HepG2 (cell line): ENCODE results near the gene GSAP. TPM values are rescaled to one million over a fixed set of nuclear protein-coding genes. Genes with fewer than 3 reads are reported as not detected.

Experiments
- CBFB ChIP-seq: sonication (generic); formaldehyde crosslinking; IDR thresholded peaks from 2 replicates; pipeline ENCODE4 v1.4.0; 2020; ENCODE audit warnings: missing genetic modification reagents
- DNMT3B ChIP-seq: conservative IDR thresholded peaks from 2 replicates; pipeline ENCODE4 v1.6.1; 2016; ENCODE audit warnings: missing biosample characterization, control low read depth
- EP300 ChIP-seq, 3 experiments: sonication (generic) in 1 of 3; formaldehyde crosslinking in 1 of 3; IDR thresholded peaks; 2 replicates each; pipeline versions ENCODE4 v1.5.1 to v1.6.1; 2011 to 2020; ENCODE audit warnings: low read depth in 2 of 3, low read length in 2 of 3, borderline replicate concordance in 1 of 3, improper control_type of control experiment in 1 of 3, mild to moderate bottlenecking in 1 of 3, missing genetic modification reagents in 1 of 3, moderate library complexity in 1 of 3
- GPN1 ChIP-seq: sonication (generic); formaldehyde crosslinking; IDR thresholded peaks from 2 replicates; pipeline ENCODE4 v1.5.1; 2020; ENCODE audit warnings: missing genetic modification reagents, borderline replicate concordance
- KAT7 ChIP-seq: IDR thresholded peaks from 2 replicates; pipeline ENCODE4 v1.6.1; 2018; ENCODE audit warnings: borderline replicate concordance, missing compliant biosample characterization
- KDM5B ChIP-seq: sonication (generic); formaldehyde crosslinking; IDR thresholded peaks from 2 replicates; pipeline ENCODE4 v1.4.0; 2020; ENCODE audit warnings: missing genetic modification reagents, mild to moderate bottlenecking, borderline replicate concordance
- MED1 ChIP-seq: sonication (generic); formaldehyde crosslinking; IDR thresholded peaks from 2 replicates; pipeline ENCODE4 v1.4.0; 2020; ENCODE audit warnings: missing genetic modification reagents
- MXD4 ChIP-seq: IDR thresholded peaks from 2 replicates; pipeline ENCODE4 v1.6.1; 2016; ENCODE audit warnings: mild to moderate bottlenecking, missing biosample characterization, missing genetic modification reagents
- PHF20 ChIP-seq: sonication (generic); formaldehyde crosslinking; IDR thresholded peaks from 2 replicates; pipeline ENCODE4 v1.5.0; 2020; ENCODE audit warnings: mild to moderate bottlenecking, missing genetic modification reagents
- POGZ ChIP-seq: sonication (generic); formaldehyde crosslinking; IDR thresholded peaks from 2 replicates; pipeline ENCODE4 v1.4.0; 2020; ENCODE audit warnings: mild to moderate bottlenecking, missing genetic modification reagents
- RARG ChIP-seq: sonication (generic); formaldehyde crosslinking; IDR thresholded peaks from 2 replicates; pipeline ENCODE4 v1.4.0; 2020; ENCODE audit warnings: low read depth, mild to moderate bottlenecking, missing genetic modification reagents
- RFXAP ChIP-seq: sonication (generic); formaldehyde crosslinking; IDR thresholded peaks from 2 replicates; pipeline ENCODE4 v1.4.0; 2020; ENCODE audit warnings: missing genetic modification reagents, borderline replicate concordance
- SIN3B ChIP-seq: fragments of 150-350 bp; IDR thresholded peaks from 2 replicates; pipeline ENCODE4 v1.6.1; 2014; ENCODE audit warnings: low read length
- SKI ChIP-seq: fragments of 450-650 bp; IDR thresholded peaks from one replicate; pipeline ENCODE4 v1.6.1; 2018; ENCODE audit warnings: mild to moderate bottlenecking; ENCODE audit not compliant: partially characterized antibody
- SOX13 ChIP-seq, 3 experiments: fragments of 450-650 bp in 1 of 3; sonication (generic) in 1 of 3; formaldehyde crosslinking in 1 of 3; IDR thresholded peaks in 2 of 3; conservative IDR thresholded peaks in 1 of 3; 2 replicates each; pipeline versions ENCODE4 v1.5.0 to v1.6.1; 2016 to 2020; ENCODE audit warnings: antibody characterized with exemption in 1 of 3, mild to moderate bottlenecking in 1 of 3, missing compliant biosample characterization in 1 of 3, missing genetic modification reagents in 1 of 3, moderate library complexity in 1 of 3
- U2AF1 ChIP-seq: fragments of 200-400 bp; formaldehyde crosslinking; optimal IDR thresholded peaks from 2 replicates; pipeline ENCODE3; 2017; ENCODE audit warnings: mild to moderate bottlenecking, low read depth, low read length
- ZKSCAN8 ChIP-seq: IDR thresholded peaks from 2 replicates; pipeline ENCODE4 v1.6.1; 2016; ENCODE audit warnings: borderline replicate concordance, missing genetic modification reagents, missing compliant biosample characterization
- ZNF3 ChIP-seq: IDR thresholded peaks from 2 replicates; pipeline ENCODE4 v1.7.0; 2017; ENCODE audit warnings: inconsistent platforms
- ZNF333 ChIP-seq: sonication (generic); formaldehyde crosslinking; IDR thresholded peaks from 2 replicates; pipeline ENCODE4 v1.4.0; 2020; ENCODE audit warnings: mild to moderate bottlenecking, missing genetic modification reagents, borderline replicate concordance
- ZNF33A ChIP-seq: sonication (generic); formaldehyde crosslinking; IDR thresholded peaks from 2 replicates; pipeline ENCODE4 v1.5.1; 2020; ENCODE audit warnings: missing genetic modification reagents, mild to moderate bottlenecking, moderate library complexity, borderline replicate concordance
- ZNF549 ChIP-seq: sonication (generic); formaldehyde crosslinking; IDR thresholded peaks from 2 replicates; pipeline ENCODE4 v1.5.0; 2020; ENCODE audit warnings: missing genetic modification reagents
- ZNF724P ChIP-seq: sonication (generic); formaldehyde crosslinking; IDR thresholded peaks from 2 replicates; pipeline ENCODE4 v1.8.0; 2022; ENCODE audit warnings: missing genetic modification reagents, borderline replicate concordance
- polyA plus RNA-seq, 8 experiments: library from polyadenylated mRNA; depleted of rRNA in 3 of 8; stranded (reverse) in 7 of 8; unstranded in 1 of 8; fragments of >200 nt; fragmentation: Illumina TruSeq in 4 of 8; extraction: Trizol in 4 of 8; gene quantifications; 2 replicates each; pipeline versions ENCODE4 v1.2.1 to v1.2.3, GENCODE V29; 2011 to 2016; ENCODE audit warnings: low read depth in 4 of 8, missing spikeins in 1 of 8, mixed read lengths in 1 of 8; ENCODE audit not compliant: insufficient read depth in 1 of 8
- total RNA-seq, 5 experiments: library from RNA; depleted of rRNA; stranded (reverse); fragments of >200 nt; fragmentation: Illumina TruSeq; extraction: Trizol; gene quantifications; 2 replicates each; pipeline ENCODE4 v1.2.3, GENCODE V29; 2016; ENCODE audit warnings: low read depth in 1 of 5
- TF ChIP-seq, protein P1 (sequence below): sonication (generic); formaldehyde crosslinking; IDR thresholded peaks from 2 replicates; pipeline ENCODE4 v1.4.0; 2020; ENCODE audit warnings: mild to moderate bottlenecking, missing genetic modification reagents
- TF ChIP-seq, protein P2 (sequence below): sonication (generic); formaldehyde crosslinking; IDR thresholded peaks from 2 replicates; pipeline ENCODE4 v1.5.0; 2020; ENCODE audit warnings: mild to moderate bottlenecking, missing genetic modification reagents, borderline replicate concordance
- TF ChIP-seq, protein P3 (sequence below): IDR thresholded peaks from 2 replicates; pipeline ENCODE4 v1.6.1; 2012; ENCODE audit warnings: low read depth, low read length, improper control_type of control experiment

The GSAP gene
- total and polyA plus RNA-seq, 2 of the 13 experiments (the other 11 are each of a cell fraction or from before 2014, with no cell fraction given): 34.6 to 40.6 TPM

DNA sequence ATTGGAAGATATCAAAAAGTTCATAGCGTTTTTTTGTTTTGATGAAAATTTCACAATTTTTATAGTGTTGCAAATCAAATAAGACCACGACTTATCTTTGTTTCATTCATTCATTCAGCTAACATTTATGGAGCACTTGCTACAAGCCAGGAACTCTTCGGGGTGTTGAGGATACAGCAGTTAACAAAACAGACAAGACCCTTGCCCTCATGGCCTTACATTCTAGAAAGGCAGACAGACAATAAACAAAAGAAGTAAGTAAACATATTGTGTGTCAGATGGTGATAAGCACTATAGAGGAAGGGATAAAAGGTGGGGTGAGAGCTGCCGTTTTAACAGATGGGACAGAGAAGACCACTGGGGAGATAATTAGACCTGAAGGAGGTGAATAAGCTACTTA lies 41.6 kb upstream of the GSAP start (continued):
- peak; percentile 90 for TF ChIP-seq SOX13 (IDR thresholded peaks at IDR 0.05)
- TF ChIP-seq SOX13 (CRISPR knock-in tag; conservative IDR thresholded peaks at IDR 0.05 in 1 of 2, IDR thresholded peaks at IDR 0.05 in 1 of 2): peak in 1 of 2 experiments; percentile 98; a peak in 2 of 4 replicates
- TF ChIP-seq ZNF3 (CRISPR knock-in tag): no peak
- 0 out of 2 replicates have a peak, but pooled peaks have one; percentile 25 for TF ChIP-seq MED1
- TF ChIP-seq PHF20 (CRISPR knock-in tag): no peak
- TF ChIP-seq GPN1: no peak
- TF ChIP-seq, protein P1, sequence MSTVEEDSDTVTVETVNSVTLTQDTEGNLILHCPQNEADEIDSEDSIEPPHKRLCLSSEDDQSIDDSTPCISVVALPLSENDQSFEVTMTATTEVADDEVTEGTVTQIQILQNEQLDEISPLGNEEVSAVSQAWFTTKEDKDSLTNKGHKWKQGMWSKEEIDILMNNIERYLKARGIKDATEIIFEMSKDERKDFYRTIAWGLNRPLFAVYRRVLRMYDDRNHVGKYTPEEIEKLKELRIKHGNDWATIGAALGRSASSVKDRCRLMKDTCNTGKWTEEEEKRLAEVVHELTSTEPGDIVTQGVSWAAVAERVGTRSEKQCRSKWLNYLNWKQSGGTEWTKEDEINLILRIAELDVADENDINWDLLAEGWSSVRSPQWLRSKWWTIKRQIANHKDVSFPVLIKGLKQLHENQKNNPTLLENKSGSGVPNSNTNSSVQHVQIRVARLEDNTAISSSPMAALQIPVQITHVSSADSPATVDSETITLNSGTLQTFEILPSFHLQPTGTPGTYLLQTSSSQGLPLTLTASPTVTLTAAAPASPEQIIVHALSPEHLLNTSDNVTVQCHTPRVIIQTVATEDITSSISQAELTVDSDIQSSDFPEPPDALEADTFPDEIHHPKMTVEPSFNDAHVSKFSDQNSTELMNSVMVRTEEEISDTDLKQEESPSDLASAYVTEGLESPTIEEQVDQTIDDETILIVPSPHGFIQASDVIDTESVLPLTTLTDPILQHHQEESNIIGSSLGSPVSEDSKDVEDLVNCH (CRISPR knock-in tag): no peak
- no peak for TF ChIP-seq DNMT3B (CRISPR knock-in tag)
- TF ChIP-seq, protein P2, sequence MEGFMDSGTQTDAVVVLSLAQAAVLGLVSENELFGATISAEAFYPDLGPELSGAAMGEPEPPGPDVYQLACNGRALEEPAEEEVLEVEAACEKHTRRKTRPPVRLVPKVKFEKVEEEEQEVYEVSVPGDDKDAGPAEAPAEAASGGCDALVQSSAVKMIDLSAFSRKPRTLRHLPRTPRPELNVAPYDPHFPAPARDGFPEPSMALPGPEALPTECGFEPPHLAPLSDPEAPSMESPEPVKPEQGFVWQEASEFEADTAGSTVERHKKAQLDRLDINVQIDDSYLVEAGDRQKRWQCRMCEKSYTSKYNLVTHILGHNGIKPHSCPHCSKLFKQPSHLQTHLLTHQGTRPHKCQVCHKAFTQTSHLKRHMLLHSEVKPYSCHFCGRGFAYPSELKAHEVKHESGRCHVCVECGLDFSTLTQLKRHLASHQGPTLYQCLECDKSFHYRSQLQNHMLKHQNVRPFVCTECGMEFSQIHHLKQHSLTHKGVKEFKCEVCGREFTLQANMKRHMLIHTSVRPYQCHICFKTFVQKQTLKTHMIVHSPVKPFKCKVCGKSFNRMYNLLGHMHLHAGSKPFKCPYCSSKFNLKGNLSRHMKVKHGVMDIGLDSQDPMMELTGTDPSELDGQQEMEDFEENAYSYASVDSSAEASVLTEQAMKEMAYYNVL: no peak
- TF ChIP-seq ZNF549 (CRISPR knock-in tag): no peak
- TF ChIP-seq SIN3B: no peak
- no peak for TF ChIP-seq CBFB (CRISPR knock-in tag)
- no peak for TF ChIP-seq ZNF333 (CRISPR knock-in tag)
- no peak for TF ChIP-seq ZNF33A (CRISPR knock-in tag)
- TF ChIP-seq U2AF1: no peak
- TF ChIP-seq MXD4: no peak
- TF ChIP-seq KDM5B (CRISPR knock-in tag): no peak
- no peak for TF ChIP-seq POGZ
- TF ChIP-seq KAT7: no peak
- peak; percentile 92 for TF ChIP-seq SKI
- no peak for TF ChIP-seq RFXAP (CRISPR knock-in tag)
- peak in 1 of 2 experiments; percentile 72; a peak in 2 of 4 replicates for TF ChIP-seq EP300 (IDR thresholded peaks at IDR 0.05; ENCODE audit: low read depth in 2 of 2, low read length in 2 of 2)
- no peak; the same call in 1 of the 2 replicates for TF ChIP-seq EP300 (CRISPR knock-in tag; IDR thresholded peaks at IDR 0.05; ENCODE audit: borderline replicate concordance)
- no peak for TF ChIP-seq ZNF724P (CRISPR knock-in tag)
- TF ChIP-seq, protein P3, sequence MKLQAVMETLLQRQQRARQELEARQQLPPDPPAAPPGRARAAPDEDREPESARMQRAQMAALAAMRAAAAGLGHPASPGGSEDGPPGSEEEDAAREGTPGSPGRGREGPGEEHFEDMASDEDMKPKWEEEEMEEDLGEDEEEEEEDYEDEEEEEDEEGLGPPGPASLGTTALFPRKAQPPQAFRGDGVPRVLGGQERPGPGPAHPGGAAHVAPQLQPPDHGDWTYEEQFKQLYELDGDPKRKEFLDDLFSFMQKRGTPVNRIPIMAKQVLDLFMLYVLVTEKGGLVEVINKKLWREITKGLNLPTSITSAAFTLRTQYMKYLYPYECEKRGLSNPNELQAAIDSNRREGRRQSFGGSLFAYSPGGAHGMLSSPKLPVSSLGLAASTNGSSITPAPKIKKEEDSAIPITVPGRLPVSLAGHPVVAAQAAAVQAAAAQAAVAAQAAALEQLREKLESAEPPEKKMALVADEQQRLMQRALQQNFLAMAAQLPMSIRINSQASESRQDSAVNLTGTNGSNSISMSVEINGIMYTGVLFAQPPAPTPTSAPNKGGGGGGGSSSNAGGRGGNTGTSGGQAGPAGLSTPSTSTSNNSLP: peak; percentile 69
- TF ChIP-seq ZKSCAN8 (CRISPR knock-in tag): no peak
- no peak for TF ChIP-seq RARG (CRISPR knock-in tag)
